Activated CD4-positive, alpha-beta T cell treated with anti-CD3 and anti-CD28 coated beads, Interleukin-2, amount 50 U/mL, for 48 hours (primary cell): Measurements from ENCODE around the gene ARHGAP19.
A peak's percentile ranks its signal among the peaks of the same experiment; 100 is the strongest.
"Not testable (repeated sequence)": the region's sequence is repeated elsewhere in the genome, so short reads cannot be mapped to it uniquely, and the experiment has no call there.

Experiments used
- DNase-seq, 2 experiments: peaks; one replicate each; pipeline ENCODE4 v3.0.0-alpha.2; 2020

Gene ARHGAP19

DNA sequence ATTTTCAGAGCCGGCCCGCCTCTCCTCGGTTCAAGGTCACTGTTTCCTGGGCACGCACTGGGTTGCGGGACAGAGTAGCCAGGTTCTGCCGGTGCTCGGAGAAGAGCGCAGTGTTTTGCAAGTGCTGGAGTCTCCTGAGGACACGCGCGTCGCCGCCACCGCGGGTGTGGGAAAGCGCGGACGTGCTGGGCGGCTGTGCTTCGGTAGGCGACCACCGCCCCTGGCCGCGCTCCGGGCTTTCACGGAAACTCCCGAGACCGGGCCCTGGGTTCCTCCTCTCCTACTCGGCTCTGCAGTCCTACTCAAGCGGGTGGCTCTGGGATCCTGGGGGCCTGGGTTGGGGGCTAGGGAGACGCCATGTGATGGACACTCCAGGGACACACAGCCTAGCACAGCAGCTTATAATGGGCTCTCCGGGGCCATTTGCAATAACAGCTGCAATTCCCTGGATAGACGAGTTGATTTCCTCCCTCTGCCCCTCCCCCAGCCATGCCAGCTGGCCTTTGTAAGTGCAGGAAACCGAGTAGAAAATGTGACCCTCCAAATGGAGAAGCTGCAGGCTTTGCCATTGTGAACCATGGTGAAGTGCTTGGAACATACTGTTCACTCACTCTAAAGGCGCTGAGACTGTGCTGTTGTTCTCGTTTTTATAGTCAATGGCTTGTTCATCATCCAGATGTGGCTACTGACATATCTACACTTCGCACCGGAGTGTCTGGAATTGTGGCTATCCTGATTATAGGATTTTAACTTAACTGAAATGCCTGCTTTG lies 28.8 kb upstream of the ARHGAP19 start:
- DNase-seq: peak; percentile 10 to 21

GRCh38 chr10:97320480-97321031 lies 28.1 kb upstream of the ARHGAP19 start:
- peak; percentile 15 to 42 for DNase-seq

GRCh38 chr10:97319671-97320479 lies 27.4 kb upstream of the ARHGAP19 start:
- peak; percentile 61 to 73 for DNase-seq

DNA sequence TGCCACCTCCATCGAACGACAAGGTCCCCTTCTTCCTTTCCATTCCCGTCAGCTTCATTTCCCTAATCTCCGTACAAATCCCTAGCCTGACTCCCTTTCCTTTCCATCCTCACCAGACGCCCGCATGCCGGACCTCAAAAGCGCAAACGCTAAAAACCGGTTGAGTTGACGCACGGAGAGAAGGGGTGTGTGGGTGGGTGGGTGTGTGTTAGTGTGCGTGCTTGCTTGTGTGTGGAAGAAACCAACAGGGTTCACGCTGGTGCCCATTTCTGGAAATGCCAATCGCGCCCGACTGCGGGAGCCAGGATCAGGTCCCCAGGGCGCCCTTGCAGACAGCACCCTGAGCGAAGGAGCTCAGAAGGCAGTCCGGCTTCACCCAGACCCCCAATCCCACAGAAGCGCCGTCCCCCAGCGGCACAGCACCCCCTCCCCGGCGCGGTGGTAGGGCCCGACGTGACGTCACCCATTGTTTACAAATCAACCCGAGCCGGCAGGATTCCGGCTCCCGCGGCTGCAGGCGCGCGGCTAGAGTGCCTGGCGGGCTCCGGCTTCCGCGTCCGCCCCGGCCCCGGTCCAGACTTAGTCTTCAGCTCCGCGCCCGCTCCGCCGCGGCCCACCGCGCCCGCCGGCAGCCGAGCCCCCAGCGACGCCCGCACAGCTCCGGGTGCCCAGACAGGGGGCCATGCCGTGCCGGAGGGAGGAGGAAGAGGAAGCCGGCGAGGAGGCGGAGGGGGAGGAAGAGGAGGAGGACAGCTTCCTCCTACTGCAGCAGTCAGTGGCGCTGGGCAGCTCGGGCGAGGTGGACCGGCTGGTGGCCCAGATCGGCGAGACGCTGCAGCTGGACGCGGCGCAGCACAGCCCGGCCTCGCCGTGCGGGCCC lies 26.6 kb upstream of the ARHGAP19 start, which contains the start of gene FRAT1:
FRAT1 (plus strand) TSS at position 500 of the 880 bp plus-strand sequence; CDS start at position 683, 183 bp downstream.
- peak; percentile 89 to 92 for DNase-seq

GRCh38 chr10:97314671-97315070 lies 22.2 kb upstream of the ARHGAP19 start:
- no peak for DNase-seq

- no peak for DNase-seq
Observed at GRCh38 chr10:97312897-97313296, 20.5 kb upstream of the ARHGAP19 start.

GRCh38 chr10:97311111-97311626 lies 18.7 kb upstream of the ARHGAP19 start:
- no peak for DNase-seq

- DNase-seq: no peak
Observed at GRCh38 chr10:97307866-97308780, 15.7 kb upstream of the ARHGAP19 start.

- no peak for DNase-seq
Observed at GRCh38 chr10:97307441-97307840, 15.0 kb upstream of the ARHGAP19 start.

DNA sequence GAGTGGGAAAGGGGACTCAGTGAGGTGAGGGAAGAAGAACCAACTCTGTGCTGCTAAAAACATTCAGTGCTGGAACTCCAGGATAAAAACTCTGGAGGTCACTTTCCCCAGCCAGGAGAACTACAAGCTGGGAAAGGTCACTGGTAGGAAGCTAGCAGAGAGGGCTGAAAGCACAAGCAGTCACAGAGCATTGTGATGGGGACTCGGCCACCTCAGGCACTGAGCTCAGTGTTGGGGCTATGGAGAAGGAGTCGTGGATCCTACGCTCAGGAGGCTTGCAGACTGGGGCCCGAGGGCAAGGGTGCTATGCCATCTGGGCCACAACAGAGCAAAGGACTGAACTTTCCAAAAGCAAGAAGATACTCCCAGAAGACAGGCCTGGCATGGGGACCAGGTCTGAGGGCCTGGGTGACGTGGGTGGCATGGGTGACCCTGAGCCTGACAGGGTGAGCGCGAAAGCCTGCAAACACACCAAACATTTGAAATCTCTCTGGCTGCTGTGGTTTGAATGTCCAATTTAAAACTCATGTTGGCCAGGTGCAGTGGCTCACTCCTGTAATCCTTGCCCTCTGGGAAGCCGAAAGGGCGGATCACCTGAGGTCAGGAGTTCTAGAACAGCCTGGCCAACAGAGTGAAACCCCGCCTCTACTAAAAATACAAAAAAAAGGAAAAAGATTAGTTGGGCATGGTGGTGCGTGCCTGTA lies 9.8 kb upstream of the ARHGAP19 start:
- no peak for DNase-seq

GRCh38 chr10:97300980-97301379 lies 8.5 kb upstream of the ARHGAP19 start:
- DNase-seq: no peak

DNA sequence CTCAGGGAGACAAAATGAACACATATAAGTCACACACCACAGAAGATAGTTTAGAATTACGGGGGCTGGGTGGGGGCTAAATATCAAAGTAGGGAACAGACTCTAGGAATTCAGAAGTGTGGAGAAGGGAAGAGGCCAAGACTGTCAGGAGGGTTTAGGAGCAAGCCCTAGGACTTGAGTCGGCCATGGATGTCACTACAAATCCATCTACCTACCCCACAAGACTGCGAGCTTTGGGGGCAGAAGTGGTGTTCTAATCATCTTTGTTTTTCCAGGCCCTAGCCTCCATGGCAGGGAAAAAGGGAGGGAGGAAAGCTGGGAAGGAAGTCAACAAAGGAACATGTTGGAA lies 5.8 kb upstream of the ARHGAP19 start:
- no peak for DNase-seq

- DNase-seq: no peak
Observed at GRCh38 chr10:97297556-97298222, 5.3 kb upstream of the ARHGAP19 start.

DNA sequence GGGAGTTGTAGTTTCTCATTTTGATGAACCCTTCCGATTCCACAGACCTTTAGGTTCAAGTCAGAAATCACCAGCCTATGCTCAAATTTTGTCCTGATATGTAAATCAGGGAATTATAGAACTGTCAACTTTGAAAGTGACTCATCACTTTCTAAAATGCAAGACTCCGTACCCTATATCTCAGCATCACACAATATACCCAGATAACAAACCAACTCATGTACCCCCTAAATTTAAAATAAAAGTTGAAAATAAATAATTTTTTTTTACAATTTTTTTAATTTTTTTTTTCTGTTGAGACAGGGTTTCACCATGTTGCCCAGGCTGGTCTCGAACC lies 393 bp upstream of the ARHGAP19 start:
- no peak for DNase-seq

DNA sequence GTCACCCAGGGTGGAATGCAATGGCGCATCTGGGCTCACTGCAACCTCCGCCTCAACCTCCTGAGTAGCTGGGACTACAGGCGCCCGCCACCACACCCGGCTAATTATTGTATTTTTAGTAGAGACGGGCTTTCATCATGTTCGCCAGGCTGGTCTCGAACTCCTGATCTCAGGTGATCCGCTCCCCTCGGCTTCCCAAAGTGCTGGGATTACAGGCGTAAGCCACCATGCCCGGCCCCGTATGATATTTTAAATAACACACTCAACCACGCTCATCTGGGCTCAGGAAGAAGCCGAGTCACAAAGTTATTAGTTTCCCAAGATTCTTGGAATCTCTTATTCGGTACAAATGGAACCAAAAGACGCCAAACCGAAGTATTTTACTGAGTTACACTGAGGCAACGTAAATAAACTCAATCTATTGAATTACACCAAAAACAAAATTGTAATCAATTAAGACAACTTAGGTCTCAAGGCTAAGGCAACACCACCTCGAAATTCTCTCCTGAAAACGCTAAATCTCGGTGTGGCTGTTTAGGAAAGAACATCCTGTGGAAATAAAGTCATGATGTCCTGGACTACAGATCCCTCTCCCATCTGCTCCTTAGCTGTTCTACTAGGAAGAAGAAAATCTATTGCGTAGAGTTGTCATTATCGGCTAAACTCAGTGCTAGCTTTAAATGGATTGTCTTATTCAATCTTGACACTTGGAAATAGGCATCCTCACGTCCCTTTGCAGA lies 910 bp downstream of the ARHGAP19 start:
- DNase-seq: no peak

DNA sequence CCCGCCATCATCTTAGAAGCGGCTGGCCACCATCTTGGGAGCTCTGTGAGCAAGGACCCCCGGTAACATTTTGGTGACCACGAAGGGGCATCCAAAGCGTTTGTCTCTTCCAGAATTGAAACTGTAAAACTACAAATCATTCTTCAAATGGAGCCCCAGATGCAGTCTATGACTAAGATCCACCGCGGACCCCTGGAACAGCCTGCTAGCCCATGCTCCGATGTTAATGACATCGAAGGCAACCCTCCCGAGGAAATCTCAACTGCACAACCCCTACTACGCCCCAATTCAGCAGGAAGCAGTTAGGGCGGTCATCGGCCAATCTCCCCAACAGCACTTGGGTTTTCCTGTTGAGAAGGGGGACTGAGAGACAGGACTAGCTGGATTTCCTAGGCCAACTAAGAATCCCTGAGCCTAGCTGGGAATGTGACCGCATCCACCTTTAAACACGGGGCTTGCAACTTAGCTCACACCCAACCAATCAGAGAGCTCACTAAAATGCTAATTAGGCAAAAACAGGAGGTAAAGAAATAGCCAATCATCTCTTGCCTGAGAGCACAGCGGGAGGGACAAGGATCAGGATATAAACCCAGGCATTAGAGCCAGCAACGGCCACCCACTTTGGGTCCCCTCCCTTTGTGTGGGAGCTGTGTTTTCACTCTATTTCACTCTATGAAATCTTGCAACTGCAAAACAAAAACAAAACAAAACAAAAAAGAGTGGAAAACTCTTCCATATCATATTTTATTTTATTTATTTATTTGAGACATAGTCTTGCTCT lies 1.7 kb downstream of the ARHGAP19 start:
- not testable (repeated sequence) for DNase-seq

- not testable (repeated sequence) for DNase-seq
Observed at GRCh38 chr10:97290076-97290475, 2.4 kb downstream of the ARHGAP19 start.

DNA sequence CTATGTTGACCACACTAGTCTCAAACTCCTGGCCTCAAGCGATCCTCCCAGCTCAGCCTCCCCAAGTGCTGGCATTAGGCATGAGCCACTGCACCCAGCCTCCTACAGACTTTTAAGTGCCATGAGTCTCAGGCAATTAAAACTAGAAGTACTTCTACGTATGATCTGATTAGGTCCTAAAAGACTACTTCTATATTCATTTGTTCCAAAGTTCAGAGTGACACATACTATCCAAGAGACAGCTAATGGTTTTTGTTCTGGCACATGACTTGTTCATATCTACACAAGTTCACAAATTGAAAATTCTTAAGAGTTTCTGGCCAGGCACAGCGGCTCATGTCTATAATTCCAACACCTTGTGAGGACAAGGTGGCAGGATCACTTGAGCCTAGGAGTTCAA lies 11.7 kb downstream of the ARHGAP19 start:
- DNase-seq: peak; percentile 16 to 17
